Panc1 (cell line): ENCODE data around the gene CDH12.

Experiments used
- POLR2AphosphoS5 ChIP-seq: IDR thresholded peaks from 2 replicates; pipeline ENCODE4 v1.6.1; 2012; ENCODE audit warnings: mild to moderate bottlenecking, low read depth, low read length, moderate library complexity
- TF ChIP-seq, protein P1 (sequence below): fragments of 450-650 bp; IDR thresholded peaks from 2 replicates; pipeline ENCODE4 v1.5.1; 2017; ENCODE audit warnings: mild to moderate bottlenecking

DNA sequence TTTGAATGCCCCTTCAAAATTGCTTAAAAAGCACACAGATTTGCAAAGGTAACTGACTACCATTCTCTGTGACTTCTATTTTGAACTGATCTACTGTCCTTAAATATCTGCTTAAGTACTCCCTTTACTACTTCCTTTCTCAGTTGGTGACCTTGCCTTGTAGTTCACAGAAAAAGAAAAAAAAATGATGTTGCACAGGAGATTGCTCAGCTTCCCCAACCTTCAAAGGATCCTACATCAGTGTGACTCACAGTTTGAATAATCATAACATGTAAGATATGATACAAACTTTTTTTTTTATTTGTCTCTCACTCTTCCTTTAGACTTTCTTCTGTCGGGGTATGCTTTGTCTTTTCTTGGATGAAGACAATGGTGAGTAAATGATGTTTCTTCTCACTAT is 1029.6 kb downstream of the CDH12 start:
- TF ChIP-seq, protein P1, sequence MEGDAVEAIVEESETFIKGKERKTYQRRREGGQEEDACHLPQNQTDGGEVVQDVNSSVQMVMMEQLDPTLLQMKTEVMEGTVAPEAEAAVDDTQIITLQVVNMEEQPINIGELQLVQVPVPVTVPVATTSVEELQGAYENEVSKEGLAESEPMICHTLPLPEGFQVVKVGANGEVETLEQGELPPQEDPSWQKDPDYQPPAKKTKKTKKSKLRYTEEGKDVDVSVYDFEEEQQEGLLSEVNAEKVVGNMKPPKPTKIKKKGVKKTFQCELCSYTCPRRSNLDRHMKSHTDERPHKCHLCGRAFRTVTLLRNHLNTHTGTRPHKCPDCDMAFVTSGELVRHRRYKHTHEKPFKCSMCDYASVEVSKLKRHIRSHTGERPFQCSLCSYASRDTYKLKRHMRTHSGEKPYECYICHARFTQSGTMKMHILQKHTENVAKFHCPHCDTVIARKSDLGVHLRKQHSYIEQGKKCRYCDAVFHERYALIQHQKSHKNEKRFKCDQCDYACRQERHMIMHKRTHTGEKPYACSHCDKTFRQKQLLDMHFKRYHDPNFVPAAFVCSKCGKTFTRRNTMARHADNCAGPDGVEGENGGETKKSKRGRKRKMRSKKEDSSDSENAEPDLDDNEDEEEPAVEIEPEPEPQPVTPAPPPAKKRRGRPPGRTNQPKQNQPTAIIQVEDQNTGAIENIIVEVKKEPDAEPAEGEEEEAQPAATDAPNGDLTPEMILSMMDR, result no peak
- no peak for TF ChIP-seq POLR2AphosphoS5
